ENCODE measurements around the gene PLA2R1. TPM values are rescaled to one million over a fixed set of nuclear protein-coding genes. Genes with fewer than 3 reads are reported as not detected.

The PLA2R1 gene
- total RNA-seq, 1 donor from 2014 or later = 13.0 TPM

- DNase-seq = no peak
These were observed 167.0 kb downstream of the PLA2R1 start for GRCh38 chr2:159895258-159896065.

- DNase-seq = no peak
These were observed 168.1 kb downstream of the PLA2R1 start for GRCh38 chr2:159894145-159894838.

GRCh38 chr2:159892990-159893810 lies 169.2 kb downstream of the PLA2R1 start:
- DNase-seq = no peak

- no peak for DNase-seq
These were observed 170.3 kb downstream of the PLA2R1 start for GRCh38 chr2:159891917-159892730.

- no peak for DNase-seq
These were observed 171.2 kb downstream of the PLA2R1 start for GRCh38 chr2:159891267-159891588.

DNA sequence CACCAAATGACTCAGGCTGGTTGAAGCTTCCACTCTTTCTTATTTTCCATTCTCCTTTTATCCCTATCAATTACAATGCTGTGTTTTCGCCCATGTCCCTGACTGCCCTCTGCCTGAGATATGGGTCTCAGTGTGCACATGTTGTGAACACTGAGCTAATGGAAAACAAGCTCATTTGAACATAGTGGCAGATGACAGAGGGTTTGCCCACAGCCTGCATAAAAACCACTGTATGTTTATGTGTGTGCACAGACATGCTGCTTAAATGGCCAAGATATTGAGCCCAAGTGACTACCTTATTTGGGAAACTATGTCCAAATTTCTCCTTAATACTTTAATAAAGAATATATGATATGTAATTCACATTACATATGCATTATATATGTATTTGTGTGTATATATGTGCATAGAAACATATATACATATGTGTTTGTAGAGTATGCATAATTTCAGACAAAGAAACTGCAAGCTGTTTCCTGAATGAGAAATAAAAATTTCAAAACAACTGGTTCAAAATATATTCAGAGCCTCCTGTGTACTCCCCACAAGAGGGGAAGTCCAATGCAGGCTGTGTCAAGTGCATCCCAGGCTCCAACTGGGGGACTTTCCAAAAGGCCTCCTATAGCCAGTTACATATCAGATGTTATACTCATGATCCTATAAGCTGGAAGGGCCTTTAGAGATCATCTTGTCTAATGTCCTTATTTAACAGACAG lies 171.7 kb downstream of the PLA2R1 start:
- DNase-seq = no peak

- DNase-seq = peak; percentile 11
These were observed 180.2 kb downstream of the PLA2R1 start for GRCh38 chr2:159882130-159882745.

Other genes with a start within 250 kb of the PLA2R1 start
- 2.7 TPM for gene LY75, start 157.9 kb downstream of the PLA2R1 start, total RNA-seq
- gene ITGB6, start 137.7 kb upstream of the PLA2R1 start, total RNA-seq = 61.3 TPM

Measured in tongue (tissue), 2 donors.